ENCODE measurements around the gene MYLK4.

MYLK4 gene

GRCh38 chr6:2746557-2747061 is 4.1 kb downstream of the MYLK4 start:
- TF ChIP-seq CTCF (IDR thresholded peaks at IDR 0.05; ENCODE audit: unreplicated experiment in 3 of 3) = no peak
- H3K36me3 Mint-ChIP-seq (ENCODE audit: low read depth) = no peaks in the 10 kb centered on the region
- H3K4me1 Mint-ChIP-seq = peaks cover 67% of the 10 kb centered on the region
- peak overlapping the region in 1 of 3 experiments; percentile 3 for H3K27ac Mint-ChIP-seq
- H3K27me3 Mint-ChIP-seq (ENCODE audit: low read depth) = peaks cover 12% of the 10 kb centered on the region
- H3K9me3 Mint-ChIP-seq = no peaks in the 10 kb centered on the region
- H3K4me3 Mint-ChIP-seq = no peak overlapping the region

- Mint-ChIP-seq H3K9me3 (no peaks in the 10 kb centered on the region), H3K27ac (no peak overlapping the region), H3K4me1 (peaks cover 55% of the 10 kb centered on the region), H3K27me3 (ENCODE audit: low read depth) (peaks cover 12% of the 10 kb centered on the region), H3K4me3 (no peak overlapping the region), H3K36me3 (ENCODE audit: low read depth) (no peaks in the 10 kb centered on the region)
- TF ChIP-seq CTCF (IDR thresholded peaks at IDR 0.05; ENCODE audit: unreplicated experiment in 3 of 3) = no peak
Measured at GRCh38 chr6:2745246-2745645, 5.5 kb downstream of the MYLK4 start.

GRCh38 chr6:2744778-2745177 is 5.9 kb downstream of the MYLK4 start:
- Mint-ChIP-seq H3K4me3 (peak overlapping the region in 2 of 3 experiments; percentile 12 to 41), H3K4me1 (peaks cover 52% of the 10 kb centered on the region)

GRCh38 chr6:2744209-2744771 is 6.4 kb downstream of the MYLK4 start:
- no peaks in the 10 kb centered on the region for H3K9me3 Mint-ChIP-seq
- peak; percentile 25 to 30 (median 26) for TF ChIP-seq CTCF (IDR thresholded peaks at IDR 0.05; ENCODE audit: unreplicated experiment in 3 of 3)
- peak overlapping the region in 1 of 3 experiments; percentile 26 for H3K4me3 Mint-ChIP-seq
- peak overlapping the region in 1 of 3 experiments; percentile 11 for H3K27ac Mint-ChIP-seq
- peaks cover 47% of the 10 kb centered on the region for H3K4me1 Mint-ChIP-seq
- H3K27me3 Mint-ChIP-seq (ENCODE audit: low read depth) = peaks cover 9% of the 10 kb centered on the region
- H3K36me3 Mint-ChIP-seq (ENCODE audit: low read depth) = no peaks in the 10 kb centered on the region

More at GRCh38 chr6:2744778-2745177, 5.9 kb downstream of the MYLK4 start:
- Mint-ChIP-seq H3K36me3 (ENCODE audit: low read depth) (no peaks in the 10 kb centered on the region), H3K9me3 (no peaks in the 10 kb centered on the region), H3K27me3 (ENCODE audit: low read depth) (peaks cover 10% of the 10 kb centered on the region), H3K27ac (peak overlapping the region in 1 of 3 experiments; percentile 38)
- TF ChIP-seq CTCF (IDR thresholded peaks at IDR 0.05; ENCODE audit: unreplicated experiment in 3 of 3) = no peak

- TF ChIP-seq CTCF (IDR thresholded peaks at IDR 0.05; ENCODE audit: unreplicated experiment in 3 of 3) = no peak
- H3K36me3 Mint-ChIP-seq (ENCODE audit: low read depth) = no peaks in the 10 kb centered on the region
- H3K9me3 Mint-ChIP-seq = no peaks in the 10 kb centered on the region
- peak overlapping the region in 1 of 3 experiments; percentile 11 for H3K27ac Mint-ChIP-seq
- peak overlapping the region in 1 of 3 experiments; percentile 32 for H3K4me3 Mint-ChIP-seq
- peaks cover 8% of the 10 kb centered on the region for H3K27me3 Mint-ChIP-seq (ENCODE audit: low read depth)
- H3K4me1 Mint-ChIP-seq = peaks cover 44% of the 10 kb centered on the region
Measured at GRCh38 chr6:2743280-2744208, 7.2 kb downstream of the MYLK4 start.
